Activated CD4-positive, alpha-beta T cell treated with anti-CD3 and anti-CD28 coated beads, Interleukin-2, amount 10 ng/mL, durations not matched to agents 7 days and 5 days (primary cell): ENCODE results near the gene TMEM255A. TPM values are rescaled to one million over a fixed set of nuclear protein-coding genes. Genes with fewer than 3 reads are reported as not detected.

Source experiments
- total RNA-seq, 2 experiments: library from RNA; stranded (reverse); gene quantifications; one replicate each; pipeline ENCODE4 v1.2.3, GENCODE V29; 2021

The TMEM255A gene
- total RNA-seq, 2 experiments from 2014 or later = not detected

Other genes with a start within 250 kb of the TMEM255A start
- gene RHOXF2B, start 233.8 kb downstream of the TMEM255A start, total RNA-seq = not detected
- gene RHOXF1, start 195.5 kb downstream of the TMEM255A start, total RNA-seq = not detected
- gene RHOXF2, start 152.8 kb downstream of the TMEM255A start, total RNA-seq = not detected
- gene ZBTB33, start 60.6 kb downstream of the TMEM255A start, total RNA-seq = 10 to 100 TPM; 15.3 to 18.0 TPM
- gene ATP1B4, start 50.6 kb upstream of the TMEM255A start, total RNA-seq = not detected
- 10 to 100 TPM; 47.7 to 59.5 TPM for gene LAMP2, start 157.8 kb upstream of the TMEM255A start, total RNA-seq
- 10 to 100 TPM; 44.8 to 46.2 TPM for gene CUL4B, start 249.5 kb upstream of the TMEM255A start, total RNA-seq